HEK293 (cell line): ENCODE measurements around the gene ETV1.

Experiments used
- CTCF ChIA-PET: fragments of 350-600 bp; formaldehyde crosslinking; extraction: SDS; loops from one replicate; lab custom pipeline; 2021; ENCODE audit warnings: antibody characterized with exemption; lab: Yijun Ruan, JAX
- POLR2A ChIA-PET: fragments of 300-600 bp; formaldehyde crosslinking; extraction: SDS; loops from one replicate; lab custom pipeline; 2020; ENCODE audit warnings: antibody characterized with exemption, inconsistent platforms; lab: Yijun Ruan, JAX
- H3K27ac ChIP-seq: fragments of 200-500 bp; sonication (Bioruptor generic); 2 replicates; pipeline ENCODE4 v1.5.1; 2014; ENCODE audit warnings: low read depth, low read length, control low read depth, inconsistent platforms; ENCODE audit errors: extremely low read depth
- H3K36me3 ChIP-seq, 2 experiments: fragments of 200-500 bp in 1 of 2; sonication (Bioruptor generic) in 1 of 2; 1 replicate in 1 of 2; 2 replicates in 1 of 2; pipeline ENCODE4 v1.5.1; 2014 to 2017; ENCODE audit warnings: inconsistent platforms in 2 of 2, low read length in 2 of 2; ENCODE audit not compliant: control insufficient read depth in 2 of 2, insufficient read depth in 1 of 2
- H3K4me1 ChIP-seq: fragments of 200-500 bp; sonication (Bioruptor generic); 2 replicates; pipeline ENCODE4 v1.5.1; 2014; ENCODE audit warnings: mild to moderate bottlenecking, low read length, inconsistent platforms; ENCODE audit not compliant: control insufficient read depth, insufficient read depth
- H3K4me3 ChIP-seq: 2 replicates; pipeline ENCODE4 v1.5.1; 2011; ENCODE audit warnings: low read depth, mild to moderate bottlenecking, control low read depth, low read length, moderate library complexity
- H3K9me3 ChIP-seq: fragments of 200-500 bp; sonication (Bioruptor generic); 2 replicates; pipeline ENCODE4 v1.5.1; 2014; ENCODE audit warnings: low read depth, low read length, inconsistent platforms; ENCODE audit not compliant: control insufficient read depth, insufficient read depth
- AEBP2 ChIP-seq: fragments of 450-650 bp; formaldehyde crosslinking; IDR thresholded peaks from 2 replicates; pipeline ENCODE4 v1.5.1; 2016; ENCODE audit warnings: missing biosample characterization, missing genetic modification characterization, borderline replicate concordance
- BCL11B ChIP-seq: fragments of 450-650 bp; formaldehyde crosslinking; IDR thresholded peaks from 2 replicates; pipeline ENCODE4 v1.5.1; 2016; ENCODE audit warnings: low read depth, missing biosample characterization, missing genetic modification characterization
- EGR2 ChIP-seq: fragments of 450-650 bp; formaldehyde crosslinking; IDR thresholded peaks from 2 replicates; pipeline ENCODE4 v1.5.1; 2016; ENCODE audit warnings: low read depth, missing biosample characterization, missing genetic modification characterization
- HOXA7 ChIP-seq: sonication (generic); formaldehyde crosslinking; IDR thresholded peaks from 2 replicates; pipeline ENCODE4 v1.8.1; 2022; ENCODE audit warnings: missing genetic modification reagents, borderline replicate concordance
- PRDM10 ChIP-seq: fragments of 450-650 bp; formaldehyde crosslinking; IDR thresholded peaks from 2 replicates; pipeline ENCODE4 v1.5.1; 2016; ENCODE audit warnings: missing biosample characterization, missing genetic modification characterization
- RBAK ChIP-seq: fragments of 450-650 bp; formaldehyde crosslinking; IDR thresholded peaks from 2 replicates; pipeline ENCODE4 v1.5.1; 2016; ENCODE audit warnings: missing biosample characterization, missing genetic modification characterization
- REPIN1 ChIP-seq: fragments of 450-650 bp; formaldehyde crosslinking; IDR thresholded peaks from 2 replicates; pipeline ENCODE4 v1.5.1; 2017; ENCODE audit warnings: missing biosample characterization, missing genetic modification characterization, low read depth
- ZBTB20 ChIP-seq: fragments of 450-650 bp; formaldehyde crosslinking; IDR thresholded peaks from 2 replicates; pipeline ENCODE4 v1.5.1; 2016; ENCODE audit warnings: missing biosample characterization, missing genetic modification characterization
- ZBTB21 ChIP-seq: fragments of 450-650 bp; formaldehyde crosslinking; IDR thresholded peaks from 2 replicates; pipeline ENCODE4 v1.5.1; 2017; ENCODE audit warnings: missing biosample characterization, missing genetic modification characterization
- ZFP69B ChIP-seq: fragments of 450-650 bp; formaldehyde crosslinking; IDR thresholded peaks from 2 replicates; pipeline ENCODE4 v1.5.1; 2016; ENCODE audit warnings: missing biosample characterization, missing genetic modification characterization
- ZNF112 ChIP-seq: fragments of 450-650 bp; formaldehyde crosslinking; IDR thresholded peaks from 2 replicates; pipeline ENCODE4 v1.5.0; 2017; ENCODE audit warnings: missing biosample characterization, missing genetic modification characterization
- ZNF302 ChIP-seq: fragments of 450-650 bp; formaldehyde crosslinking; IDR thresholded peaks from 2 replicates; pipeline ENCODE4 v1.5.1; 2016; ENCODE audit warnings: missing biosample characterization, missing genetic modification characterization, low read depth
- ZNF398 ChIP-seq: fragments of 450-650 bp; formaldehyde crosslinking; IDR thresholded peaks from 2 replicates; pipeline ENCODE4 v1.5.1; 2017; ENCODE audit warnings: missing biosample characterization, missing genetic modification characterization
- ZNF423 ChIP-seq: fragments of 450-650 bp; formaldehyde crosslinking; IDR thresholded peaks from 2 replicates; pipeline ENCODE4 v1.5.1; 2016; ENCODE audit warnings: missing biosample characterization, missing genetic modification characterization
- ZNF514 ChIP-seq: fragments of 450-650 bp; formaldehyde crosslinking; IDR thresholded peaks from 2 replicates; pipeline ENCODE4 v1.5.1; 2016; ENCODE audit warnings: missing biosample characterization, missing genetic modification characterization
- ZNF518A ChIP-seq: fragments of 450-650 bp; formaldehyde crosslinking; conservative IDR thresholded peaks from 2 replicates; pipeline ENCODE4 v1.5.1; 2016; ENCODE audit warnings: low read depth, missing biosample characterization, missing genetic modification characterization
- ZNF561 ChIP-seq: fragments of 450-650 bp; IDR thresholded peaks from 2 replicates; pipeline ENCODE4 v1.5.1; 2018; ENCODE audit warnings: missing biosample characterization, missing genetic modification characterization, borderline replicate concordance
- ZNF580 ChIP-seq: fragments of 450-650 bp; formaldehyde crosslinking; IDR thresholded peaks from 2 replicates; pipeline ENCODE4 v1.5.1; 2016; ENCODE audit warnings: missing biosample characterization, missing genetic modification characterization
- ZNF704 ChIP-seq: fragments of 450-650 bp; formaldehyde crosslinking; IDR thresholded peaks from 2 replicates; pipeline ENCODE4 v1.5.1; 2016; ENCODE audit warnings: missing biosample characterization, missing genetic modification characterization
- ZSCAN4 ChIP-seq: fragments of 450-650 bp; formaldehyde crosslinking; IDR thresholded peaks from 2 replicates; pipeline ENCODE4 v1.5.1; 2017; ENCODE audit warnings: missing biosample characterization, missing genetic modification characterization

The ETV1 gene

GRCh38 chr7:13911909-13912308, 77.6 kb downstream of the ETV1 start (continued):
- TF ChIP-seq ZNF518A (tag by site-specific recombination) (no peak), ZSCAN4 (tag by site-specific recombination) (no peak), ZNF398 (tag by site-specific recombination) (no peak), RBAK (tag by site-specific recombination) (no peak), BCL11B (tag by site-specific recombination) (no peak)
- TF ChIP-seq, all 188 proteins: peak for 0

GRCh38 chr7:13910805-13911551, 78.5 kb downstream of the ETV1 start:
- POLR2A ChIA-PET, result no interaction called here
- CTCF ChIA-PET, result interaction anchor here (0.6 kb wide), 1 partner anchor 57 kb away, joined by 3 read pairs; no protein-coding TSS in a partner anchor
- Histone ChIP-seq H3K4me1 (peaks cover 12% of the 10 kb centered on the region), H3K36me3 (no peaks in the 10 kb centered on the region), H3K27ac (no peak overlapping the region), H3K4me3 (no peak overlapping the region), H3K9me3 (no peaks in the 10 kb centered on the region)
- TF ChIP-seq HOXA7 (CRISPR knock-in tag), result no peak
- TF ChIP-seq PRDM10, result no peak
- TF ChIP-seq ZBTB21, result no peak
- TF ChIP-seq ZNF580 (tag by site-specific recombination), result no peak
- TF ChIP-seq ZNF561, result no peak
- TF ChIP-seq ZNF514 (tag by site-specific recombination), result no peak
- TF ChIP-seq ZNF302 (tag by site-specific recombination), result no peak
- no peak for TF ChIP-seq ZFP69B (tag by site-specific recombination)
- TF ChIP-seq AEBP2, result no peak
- TF ChIP-seq EGR2 (tag by site-specific recombination), result no peak
- TF ChIP-seq ZNF423 (tag by site-specific recombination), result no peak
- TF ChIP-seq ZBTB20 (tag by site-specific recombination), result no peak
- no peak for TF ChIP-seq ZNF112 (tag by site-specific recombination)
- TF ChIP-seq REPIN1 (tag by site-specific recombination), result no peak
- TF ChIP-seq ZNF704, result no peak
